Uterus (tissue), 4 donors: ENCODE data around the gene CACNA2D4. TPM values are rescaled to one million over a fixed set of nuclear protein-coding genes. Genes with fewer than 3 reads are reported as not detected.

Experiments
- DNase-seq, 2 donors: peaks; one replicate each; pipeline ENCODE4 v3.0.0-alpha.2; 2019 to 2020
- H3K27ac ChIP-seq, 2 donors: fragments of 200-600 bp; sonication (generic); 1 replicate in 1 of 2; 2 replicates in 1 of 2; pipeline ENCODE4 v1.5.1; 2016 to 2018
- H3K27me3 ChIP-seq, 2 donors: fragments of 200-600 bp; sonication (generic); one replicate each; pipeline ENCODE4 v1.5.1; 2018 to 2019; ENCODE audit warnings: control low read depth in 1 of 2
- H3K36me3 ChIP-seq, 2 donors: fragments of 200-600 bp; sonication (generic); one replicate each; pipeline ENCODE4 v1.5.1; 2019; ENCODE audit warnings: control low read depth in 1 of 2
- H3K4me1 ChIP-seq, 2 donors: fragments of 200-600 bp; sonication (generic); one replicate each; pipeline ENCODE4 v1.5.1; 2018 to 2019; ENCODE audit warnings: control low read depth in 1 of 2
- H3K4me3 ChIP-seq, 2 donors: fragments of 200-600 bp; sonication (generic); 1 replicate in 1 of 2; 2 replicates in 1 of 2; pipeline ENCODE4 v1.5.1; 2018 to 2019; ENCODE audit warnings: mild to moderate bottlenecking in 1 of 2
- H3K9me3 ChIP-seq, 2 donors: fragments of 200-600 bp; sonication (generic); one replicate each; pipeline ENCODE4 v1.5.1; 2019; ENCODE audit warnings: control low read depth in 1 of 2
- CTCF ChIP-seq, 4 experiments: fragments of 200-600 bp in 2 of 4; fragments of 450-650 bp in 2 of 4; sonication (generic) in 2 of 4; IDR thresholded peaks; one replicate each; pipeline ENCODE4 v1.5.1; 2016 to 2019; ENCODE audit warnings: antibody characterized with exemption in 4 of 4, mild to moderate bottlenecking in 2 of 4, moderate library complexity in 1 of 4
- POLR2A ChIP-seq, 2 donors: fragments of 450-650 bp; IDR thresholded peaks; one replicate each; pipeline ENCODE4 v1.6.1; 2016; ENCODE audit warnings: antibody characterized with exemption in 2 of 2, mild to moderate bottlenecking in 1 of 2, moderate library complexity in 1 of 2
- intact Hi-C: fragments of 100-400 bp; cut with DNase I; formaldehyde crosslinking; loops from one replicate; pipeline ENCODE4 v1.15.1; 2023; ENCODE audit warnings: low total_unique reads
- total RNA-seq, 4 donors: library from RNA; depleted of rRNA in 3 of 4; stranded (reverse); fragments of >200 nt in 3 of 4; gene quantifications; one replicate each; pipeline versions ENCODE4 v1.1.0 to v1.2.4, GENCODE V29; 2014 to 2023
- donor health status: DM: yes; HTN: yes; CAD: no.

Gene CACNA2D4
- total RNA-seq, 4 donors from 2014 or later: 2.6 to 4.1 (median 4.0) TPM; not detected in 1

- H3K36me3 ChIP-seq: no peaks in the 10 kb centered on the region
- H3K4me1 ChIP-seq: no peaks in the 10 kb centered on the region
- no peak for DNase-seq
- intact Hi-C loops: no loop called here
- no peak overlapping the region for H3K27ac ChIP-seq
- no peaks in the 10 kb centered on the region for H3K27me3 ChIP-seq
- TF ChIP-seq POLR2A (IDR thresholded peaks at IDR 0.05): no peak
- no peak for TF ChIP-seq CTCF (IDR thresholded peaks at IDR 0.05)
- no peak overlapping the region for H3K4me3 ChIP-seq
- H3K9me3 ChIP-seq: no peaks in the 10 kb centered on the region
Measured at GRCh38 chr12:1832801-1833595, 85.5 kb downstream of the CACNA2D4 start.

- TF ChIP-seq POLR2A (IDR thresholded peaks at IDR 0.05) (no peak), CTCF (IDR thresholded peaks at IDR 0.05) (no peak)
- no peak overlapping the region for H3K27ac ChIP-seq
- H3K9me3 ChIP-seq: no peaks in the 10 kb centered on the region
- H3K27me3 ChIP-seq: no peaks in the 10 kb centered on the region
- DNase-seq: peak; percentile 24 to 36
- H3K4me3 ChIP-seq: no peak overlapping the region
- no peaks in the 10 kb centered on the region for H3K4me1 ChIP-seq
- no peaks in the 10 kb centered on the region for H3K36me3 ChIP-seq
- intact Hi-C loops: no loop called here
Measured at GRCh38 chr12:1830981-1831963, 87.2 kb downstream of the CACNA2D4 start.

GRCh38 chr12:1830401-1830845 is 88.0 kb downstream of the CACNA2D4 start:
- TF ChIP-seq POLR2A (IDR thresholded peaks at IDR 0.05) (no peak), CTCF (IDR thresholded peaks at IDR 0.05) (no peak)
- Histone ChIP-seq H3K9me3 (no peaks in the 10 kb centered on the region), H3K4me1 (no peaks in the 10 kb centered on the region), H3K4me3 (no peak overlapping the region), H3K36me3 (no peaks in the 10 kb centered on the region), H3K27me3 (no peaks in the 10 kb centered on the region), H3K27ac (no peak overlapping the region)
- intact Hi-C loops: no loop called here
- DNase-seq: no peak

GRCh38 chr12:1829306-1829900 is 89.0 kb downstream of the CACNA2D4 start:
- H3K4me3 ChIP-seq: no peak overlapping the region
- no peak for DNase-seq
- no peak overlapping the region for H3K27ac ChIP-seq
- H3K9me3 ChIP-seq: no peaks in the 10 kb centered on the region
- no peaks in the 10 kb centered on the region for H3K4me1 ChIP-seq
- no peak for TF ChIP-seq POLR2A (IDR thresholded peaks at IDR 0.05)
- no peak for TF ChIP-seq CTCF (IDR thresholded peaks at IDR 0.05)
- no peaks in the 10 kb centered on the region for H3K27me3 ChIP-seq
- intact Hi-C loops: no loop called here
- no peaks in the 10 kb centered on the region for H3K36me3 ChIP-seq
